ENCODE data around the gene TMEM119. TPM values are rescaled to one million over a fixed set of nuclear protein-coding genes. Genes with fewer than 3 reads are reported as not detected.

TMEM119 gene
- polyA plus RNA-seq, 1 of the 3 experiments (the other 2 are of a cell fraction): 25.7 TPM

DNA sequence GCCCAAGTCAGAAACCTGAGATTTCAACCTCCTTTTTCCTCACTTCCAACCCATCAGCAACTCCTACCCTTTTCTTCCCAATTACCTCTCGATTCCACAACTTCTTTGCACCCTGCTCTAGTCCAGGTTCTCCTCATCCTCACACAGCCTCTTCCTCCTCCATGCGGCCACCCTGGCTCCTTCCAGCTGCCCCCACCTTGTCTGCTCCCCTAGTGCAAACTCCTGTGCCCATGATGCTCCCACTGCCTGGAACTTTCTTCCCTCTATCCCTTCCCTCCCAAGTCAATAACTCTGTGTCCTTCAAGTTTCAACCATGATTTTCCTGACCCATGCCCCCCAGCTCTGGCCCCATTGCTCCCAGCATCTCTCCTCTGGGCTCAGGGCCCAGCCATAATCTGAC is 18.5 kb upstream of the TMEM119 start:
- ChIA-PET POLR2A (interaction anchor here (0.9 kb wide), 1 partner anchor 11 kb away, joined by 3 read pairs; no protein-coding TSS in a partner anchor), CTCF (interaction anchor here (1.1 to 19.2 kb wide), 9 partner anchors 10 to 729 kb away, joined by 3 to 503 read pairs (median 38); partner anchors contain the start of genes ISCU and SART3)
- TF ChIP-seq, protein P1, sequence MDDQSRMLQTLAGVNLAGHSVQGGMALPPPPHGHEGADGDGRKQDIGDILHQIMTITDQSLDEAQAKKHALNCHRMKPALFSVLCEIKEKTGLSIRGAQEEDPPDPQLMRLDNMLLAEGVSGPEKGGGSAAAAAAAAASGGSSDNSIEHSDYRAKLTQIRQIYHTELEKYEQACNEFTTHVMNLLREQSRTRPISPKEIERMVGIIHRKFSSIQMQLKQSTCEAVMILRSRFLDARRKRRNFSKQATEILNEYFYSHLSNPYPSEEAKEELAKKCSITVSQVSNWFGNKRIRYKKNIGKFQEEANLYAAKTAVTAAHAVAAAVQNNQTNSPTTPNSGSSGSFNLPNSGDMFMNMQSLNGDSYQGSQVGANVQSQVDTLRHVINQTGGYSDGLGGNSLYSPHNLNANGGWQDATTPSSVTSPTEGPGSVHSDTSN (IDR thresholded peaks at IDR 0.05): no peak
- TF ChIP-seq FOXM1 (IDR thresholded peaks at IDR 0.05; ENCODE audit: low read depth) (no peak), MXI1 (IDR thresholded peaks at IDR 0.05; ENCODE audit: low read depth, low read length) (no peak), TCF12 (IDR thresholded peaks at IDR 0.05) (no peak), RXRA (IDR thresholded peaks at IDR 0.05; ENCODE audit: borderline replicate concordance, low read depth) (no peak), FOSL2 (IDR thresholded peaks at IDR 0.05; ENCODE audit: borderline replicate concordance, low read depth) (no peak), EP300 (IDR thresholded peaks at IDR 0.05; ENCODE audit: borderline replicate concordance in 1 of 2, low read depth in 1 of 2, low read length in 1 of 2) (no peak), MEF2A (IDR thresholded peaks at IDR 0.05; ENCODE audit: borderline replicate concordance, low read depth) (no peak), NFIC (IDR thresholded peaks at IDR 0.05; ENCODE audit: borderline replicate concordance) (no peak), RAD21 (IDR thresholded peaks at IDR 0.05; ENCODE audit: low read length) (no peak), POLR2AphosphoS5 (IDR thresholded peaks at IDR 0.05; ENCODE audit: low read depth, low read length) (no peak), JUND (IDR thresholded peaks at IDR 0.05) (no peak)
- TF ChIP-seq, protein P2, sequence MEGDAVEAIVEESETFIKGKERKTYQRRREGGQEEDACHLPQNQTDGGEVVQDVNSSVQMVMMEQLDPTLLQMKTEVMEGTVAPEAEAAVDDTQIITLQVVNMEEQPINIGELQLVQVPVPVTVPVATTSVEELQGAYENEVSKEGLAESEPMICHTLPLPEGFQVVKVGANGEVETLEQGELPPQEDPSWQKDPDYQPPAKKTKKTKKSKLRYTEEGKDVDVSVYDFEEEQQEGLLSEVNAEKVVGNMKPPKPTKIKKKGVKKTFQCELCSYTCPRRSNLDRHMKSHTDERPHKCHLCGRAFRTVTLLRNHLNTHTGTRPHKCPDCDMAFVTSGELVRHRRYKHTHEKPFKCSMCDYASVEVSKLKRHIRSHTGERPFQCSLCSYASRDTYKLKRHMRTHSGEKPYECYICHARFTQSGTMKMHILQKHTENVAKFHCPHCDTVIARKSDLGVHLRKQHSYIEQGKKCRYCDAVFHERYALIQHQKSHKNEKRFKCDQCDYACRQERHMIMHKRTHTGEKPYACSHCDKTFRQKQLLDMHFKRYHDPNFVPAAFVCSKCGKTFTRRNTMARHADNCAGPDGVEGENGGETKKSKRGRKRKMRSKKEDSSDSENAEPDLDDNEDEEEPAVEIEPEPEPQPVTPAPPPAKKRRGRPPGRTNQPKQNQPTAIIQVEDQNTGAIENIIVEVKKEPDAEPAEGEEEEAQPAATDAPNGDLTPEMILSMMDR (IDR thresholded peaks at IDR 0.05): no peak
- TF ChIP-seq, protein P3, sequence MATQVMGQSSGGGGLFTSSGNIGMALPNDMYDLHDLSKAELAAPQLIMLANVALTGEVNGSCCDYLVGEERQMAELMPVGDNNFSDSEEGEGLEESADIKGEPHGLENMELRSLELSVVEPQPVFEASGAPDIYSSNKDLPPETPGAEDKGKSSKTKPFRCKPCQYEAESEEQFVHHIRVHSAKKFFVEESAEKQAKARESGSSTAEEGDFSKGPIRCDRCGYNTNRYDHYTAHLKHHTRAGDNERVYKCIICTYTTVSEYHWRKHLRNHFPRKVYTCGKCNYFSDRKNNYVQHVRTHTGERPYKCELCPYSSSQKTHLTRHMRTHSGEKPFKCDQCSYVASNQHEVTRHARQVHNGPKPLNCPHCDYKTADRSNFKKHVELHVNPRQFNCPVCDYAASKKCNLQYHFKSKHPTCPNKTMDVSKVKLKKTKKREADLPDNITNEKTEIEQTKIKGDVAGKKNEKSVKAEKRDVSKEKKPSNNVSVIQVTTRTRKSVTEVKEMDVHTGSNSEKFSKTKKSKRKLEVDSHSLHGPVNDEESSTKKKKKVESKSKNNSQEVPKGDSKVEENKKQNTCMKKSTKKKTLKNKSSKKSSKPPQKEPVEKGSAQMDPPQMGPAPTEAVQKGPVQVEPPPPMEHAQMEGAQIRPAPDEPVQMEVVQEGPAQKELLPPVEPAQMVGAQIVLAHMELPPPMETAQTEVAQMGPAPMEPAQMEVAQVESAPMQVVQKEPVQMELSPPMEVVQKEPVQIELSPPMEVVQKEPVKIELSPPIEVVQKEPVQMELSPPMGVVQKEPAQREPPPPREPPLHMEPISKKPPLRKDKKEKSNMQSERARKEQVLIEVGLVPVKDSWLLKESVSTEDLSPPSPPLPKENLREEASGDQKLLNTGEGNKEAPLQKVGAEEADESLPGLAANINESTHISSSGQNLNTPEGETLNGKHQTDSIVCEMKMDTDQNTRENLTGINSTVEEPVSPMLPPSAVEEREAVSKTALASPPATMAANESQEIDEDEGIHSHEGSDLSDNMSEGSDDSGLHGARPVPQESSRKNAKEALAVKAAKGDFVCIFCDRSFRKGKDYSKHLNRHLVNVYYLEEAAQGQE (IDR thresholded peaks at IDR 0.05; ENCODE audit: low read depth, low read length): no peak
- TF ChIP-seq, protein P4, sequence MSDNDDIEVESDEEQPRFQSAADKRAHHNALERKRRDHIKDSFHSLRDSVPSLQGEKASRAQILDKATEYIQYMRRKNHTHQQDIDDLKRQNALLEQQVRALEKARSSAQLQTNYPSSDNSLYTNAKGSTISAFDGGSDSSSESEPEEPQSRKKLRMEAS (IDR thresholded peaks at IDR 0.05; ENCODE audit: low read depth): no peak
- TF ChIP-seq, protein P5, sequence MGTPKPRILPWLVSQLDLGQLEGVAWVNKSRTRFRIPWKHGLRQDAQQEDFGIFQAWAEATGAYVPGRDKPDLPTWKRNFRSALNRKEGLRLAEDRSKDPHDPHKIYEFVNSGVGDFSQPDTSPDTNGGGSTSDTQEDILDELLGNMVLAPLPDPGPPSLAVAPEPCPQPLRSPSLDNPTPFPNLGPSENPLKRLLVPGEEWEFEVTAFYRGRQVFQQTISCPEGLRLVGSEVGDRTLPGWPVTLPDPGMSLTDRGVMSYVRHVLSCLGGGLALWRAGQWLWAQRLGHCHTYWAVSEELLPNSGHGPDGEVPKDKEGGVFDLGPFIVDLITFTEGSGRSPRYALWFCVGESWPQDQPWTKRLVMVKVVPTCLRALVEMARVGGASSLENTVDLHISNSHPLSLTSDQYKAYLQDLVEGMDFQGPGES (IDR thresholded peaks at IDR 0.05; ENCODE audit: low read depth, low read length): no peak
- no peaks in the 10 kb centered on the region for H3K27me3 ChIP-seq (ENCODE audit: insufficient read depth)
- H3K4me1 ChIP-seq (ENCODE audit: control insufficient read depth in 1 of 2, insufficient read depth in 2 of 2, low read depth in 1 of 2, low read length in 1 of 2): no peaks in the 10 kb centered on the region; a peak in 1 of 4 replicates
- no peak for DNase-seq
- no peaks in the 10 kb centered on the region for H4K20me1 ChIP-seq (ENCODE audit: insufficient read depth)
- H3K79me2 ChIP-seq (ENCODE audit: insufficient read depth): no peaks in the 10 kb centered on the region
- no peaks in the 10 kb centered on the region for H3K36me3 ChIP-seq (replicated peaks in 1 of 2; ENCODE audit: control insufficient read depth in 1 of 2, insufficient read depth in 2 of 2, low read length in 1 of 2)
- WGBS (ENCODE audit: low lambda C conversion rate): 91% methylated on average over 2 of the region's 2 CpGs
- H3K4me3 ChIP-seq (ENCODE audit: low read depth in 2 of 2, low read length in 1 of 2): no peak overlapping the region
- no peaks in the 10 kb centered on the region for H3K9me2 ChIP-seq
- no peak overlapping the region for H2AFZ ChIP-seq (ENCODE audit: low read depth)
- H3K9me3 ChIP-seq: no peaks in the 10 kb centered on the region
- H3F3A ChIP-seq (replicated peaks; ENCODE audit: insufficient read depth): peaks cover 6% of the 10 kb centered on the region
- H3K4me2 ChIP-seq: no peak overlapping the region
- no peak overlapping the region for H3K9ac ChIP-seq
- no peak overlapping the region for H3K27ac ChIP-seq (ENCODE audit: low read depth in 2 of 2, low read length in 1 of 2)
